GM19099 (cell line): ENCODE results near the gene DEFB123.

Experiments used
- POLR2A ChIP-seq: IDR thresholded peaks from 3 replicates; pipeline ENCODE4 v1.6.1; 2011; ENCODE audit warnings: low read depth; ENCODE audit not compliant: insufficient read length; ENCODE audit errors: extremely low read depth

Gene DEFB123

DNA sequence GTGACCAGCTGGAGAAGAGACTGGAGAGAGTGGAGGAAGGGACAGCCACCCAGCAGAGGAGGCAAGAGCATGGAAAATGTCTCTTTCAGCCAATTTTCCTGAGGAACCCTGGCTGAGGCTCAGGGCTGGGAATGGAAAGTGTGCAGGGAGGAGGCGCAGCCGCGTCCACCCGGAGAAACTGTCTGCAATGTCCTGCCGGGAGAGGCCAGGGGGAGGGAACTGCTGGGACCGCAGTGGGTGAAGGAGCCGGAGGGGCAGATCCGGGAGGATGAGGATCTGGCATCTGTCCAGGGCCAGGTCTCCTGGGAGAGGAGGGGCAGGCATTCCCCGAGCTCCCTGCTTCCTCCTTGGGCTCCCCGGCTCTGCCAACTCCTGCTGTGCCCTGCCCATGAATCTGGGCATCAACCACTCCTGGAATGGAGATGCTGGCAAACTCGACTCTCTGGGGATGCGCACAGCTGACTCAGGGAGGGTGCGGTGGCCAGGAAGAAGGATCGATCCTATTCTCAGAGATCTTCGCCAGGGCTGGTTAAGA, 56.4 kb downstream of the DEFB123 start:
- TF ChIP-seq POLR2A, result no peak

DNA sequence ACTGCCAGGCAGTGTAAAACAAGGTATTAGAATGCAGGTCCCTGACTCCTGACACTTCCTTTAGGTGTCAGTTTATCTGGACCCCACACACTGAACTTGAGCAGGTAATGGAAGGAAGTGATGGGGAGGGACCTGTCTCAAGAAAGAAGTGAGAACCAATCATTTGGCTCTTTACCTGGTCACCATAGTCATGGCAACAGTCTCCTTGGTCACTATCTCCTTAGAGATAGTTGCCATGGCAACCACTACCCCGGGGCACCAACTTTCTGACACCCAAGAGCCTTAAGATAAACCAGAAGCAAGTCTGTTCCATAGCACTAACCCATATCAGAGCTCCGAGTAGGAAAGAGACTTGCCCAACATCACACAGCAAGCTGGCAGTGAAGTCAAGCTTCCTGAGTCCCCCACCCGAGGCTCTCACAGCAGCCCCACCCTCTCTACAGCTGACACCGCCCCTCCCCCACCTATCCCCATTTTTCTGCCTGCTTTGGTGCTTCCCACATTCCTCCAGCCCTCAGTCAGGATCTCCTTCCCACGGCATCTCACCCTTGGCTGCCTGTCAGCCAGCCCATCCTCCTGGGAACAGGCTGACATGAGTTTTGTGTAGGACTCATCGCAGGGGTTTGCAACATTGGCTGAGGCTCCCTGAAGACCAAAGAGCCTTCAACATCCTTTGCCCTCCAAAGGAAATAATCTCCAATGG, 57.6 kb downstream of the DEFB123 start:
- TF ChIP-seq POLR2A, result no peak
